Activated CD4-positive, alpha-beta T cell treated with anti-CD3 and anti-CD28 coated beads, Interleukin-2, amount 10 ng/mL, durations not matched to agents 24 days and 14 days (primary cell): Measurements from ENCODE around the gene LRP8. TPM values are rescaled to one million over a fixed set of nuclear protein-coding genes. Genes with fewer than 3 reads are reported as not detected.
A peak's percentile ranks its signal among the peaks of the same experiment; 100 is the strongest.

Source experiments
- DNase-seq: peaks from one replicate; pipeline ENCODE4 v3.0.0; 2022
- H3K27ac Mint-ChIP-seq: one replicate; pipeline ENCODE4 v1.8.0; 2022; ENCODE audit warnings: mild to moderate bottlenecking, mixed read lengths
- H3K27me3 Mint-ChIP-seq: one replicate; pipeline ENCODE4 v1.8.0; 2022; ENCODE audit warnings: mixed read lengths
- H3K36me3 Mint-ChIP-seq: one replicate; pipeline ENCODE4 v1.8.0; 2022; ENCODE audit warnings: low read depth, mild to moderate bottlenecking, mixed read lengths
- H3K4me1 Mint-ChIP-seq: one replicate; pipeline ENCODE4 v1.8.0; 2021; ENCODE audit warnings: mixed read lengths
- H3K4me3 Mint-ChIP-seq: one replicate; pipeline ENCODE4 v1.8.0; 2022; ENCODE audit warnings: mild to moderate bottlenecking, moderate library complexity, mixed read lengths
- H3K9me3 Mint-ChIP-seq: one replicate; pipeline ENCODE4 v1.8.0; 2021; ENCODE audit warnings: mixed read lengths
- intact Hi-C: fragments of 100-400 bp; cut with micrococcal nuclease; formaldehyde crosslinking; loops from one replicate; pipeline ENCODE4 v1.15.1; 2023
- total RNA-seq: library from RNA; stranded (reverse); gene quantifications from 2 replicates; pipeline ENCODE4 v1.2.3, GENCODE V29; 2022

Gene LRP8
- total RNA-seq, 1 donor from 2014 or later = 81.6 TPM

- Mint-ChIP-seq H3K9me3 (no peaks in the 10 kb centered on the region), H3K4me1 (peaks cover 34% of the 10 kb centered on the region), H3K27me3 (no peaks in the 10 kb centered on the region), H3K4me3 (peak overlapping the region; percentile 99), H3K36me3 (peaks cover 32% of the 10 kb centered on the region), H3K27ac (peak overlapping the region; percentile 97)
- intact Hi-C loops = loop anchor here (1.0 to 5.0 kb wide), 8 partner anchors 65 to 1710 kb away; partner anchors contain the start of genes BTF3L4, CPT2, CZIB and NDC1
- DNase-seq = peak; percentile 89
Observed at GRCh38 chr1:53327182-53327913, 522 bp downstream of the LRP8 start.

DNA sequence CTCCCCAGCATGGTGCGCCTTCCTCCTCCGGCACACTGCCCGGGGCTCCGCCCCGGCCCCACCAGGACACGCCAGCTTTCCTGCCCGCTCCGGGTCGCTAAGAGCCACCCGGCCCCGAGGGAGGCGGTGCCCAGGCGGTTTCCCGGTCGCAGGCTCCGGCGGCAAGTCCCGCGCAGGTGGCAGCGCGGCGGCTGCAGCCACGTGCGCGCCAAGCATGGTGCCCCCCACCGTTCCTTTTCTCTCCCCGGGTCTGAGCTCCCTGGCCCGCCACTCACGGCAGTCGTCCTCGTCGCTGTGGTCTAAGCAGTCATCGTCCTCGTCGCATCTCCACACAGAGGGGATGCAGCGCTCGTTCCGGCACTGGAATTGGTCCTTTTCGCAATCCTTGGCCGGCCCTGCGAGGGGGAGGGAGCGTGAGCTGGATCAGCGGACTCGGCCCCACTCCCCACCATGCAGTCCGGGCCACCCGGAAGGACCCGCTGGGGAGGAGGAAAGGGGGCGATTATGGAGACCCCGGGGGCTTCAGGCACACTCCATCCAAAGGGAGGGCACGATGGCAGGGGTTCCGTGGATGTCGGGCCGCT lies 1.2 kb downstream of the LRP8 start:
- intact Hi-C loops = loop anchor here (1.0 to 5.0 kb wide), 11 partner anchors 32 to 1709 kb away; partner anchors contain the start of genes BTF3L4, CPT2, CZIB and MAGOH
- Mint-ChIP-seq H3K4me1 (peaks cover 38% of the 10 kb centered on the region), H3K36me3 (peaks cover 36% of the 10 kb centered on the region), H3K9me3 (no peaks in the 10 kb centered on the region), H3K4me3 (peak overlapping the region; percentile 99), H3K27me3 (no peaks in the 10 kb centered on the region), H3K27ac (peak overlapping the region; percentile 97)
- DNase-seq = no peak

DNA sequence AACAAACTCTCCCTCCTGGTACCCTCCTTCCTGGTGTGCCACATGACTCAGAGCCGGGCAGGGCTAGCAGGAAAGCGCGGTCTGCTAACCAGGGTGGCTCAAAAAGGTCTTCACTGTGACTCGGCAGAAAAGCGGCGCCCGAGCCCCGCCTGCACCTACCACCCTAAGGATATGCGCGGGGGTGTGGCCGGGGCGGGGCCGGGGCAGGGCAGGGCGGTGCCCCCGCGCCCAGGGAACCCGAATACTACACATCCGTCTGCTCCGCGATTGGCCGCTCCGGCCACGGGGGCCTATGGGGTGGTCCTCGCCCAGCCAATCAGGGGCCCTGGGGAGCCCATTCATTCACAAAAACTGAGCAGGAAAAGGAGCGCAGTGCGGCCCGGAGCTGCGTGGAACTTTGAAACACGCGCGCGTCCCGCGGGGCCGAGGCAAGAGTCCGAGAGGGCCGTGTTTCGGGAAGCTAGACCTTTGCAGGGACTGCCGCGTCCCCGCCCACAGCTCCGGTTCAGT lies 1.7 kb downstream of the LRP8 start:
- intact Hi-C loops = loop anchor here (1.0 to 5.0 kb wide), 10 partner anchors 32 to 1709 kb away; partner anchors contain the start of genes BTF3L4, CPT2, MAGOH and NDC1
- Mint-ChIP-seq H3K36me3 (peaks cover 38% of the 10 kb centered on the region), H3K27ac (peak overlapping the region; percentile 97), H3K4me3 (peak overlapping the region; percentile 99), H3K27me3 (no peaks in the 10 kb centered on the region), H3K9me3 (no peaks in the 10 kb centered on the region), H3K4me1 (peaks cover 40% of the 10 kb centered on the region)
- peak; percentile 98 for DNase-seq

DNA sequence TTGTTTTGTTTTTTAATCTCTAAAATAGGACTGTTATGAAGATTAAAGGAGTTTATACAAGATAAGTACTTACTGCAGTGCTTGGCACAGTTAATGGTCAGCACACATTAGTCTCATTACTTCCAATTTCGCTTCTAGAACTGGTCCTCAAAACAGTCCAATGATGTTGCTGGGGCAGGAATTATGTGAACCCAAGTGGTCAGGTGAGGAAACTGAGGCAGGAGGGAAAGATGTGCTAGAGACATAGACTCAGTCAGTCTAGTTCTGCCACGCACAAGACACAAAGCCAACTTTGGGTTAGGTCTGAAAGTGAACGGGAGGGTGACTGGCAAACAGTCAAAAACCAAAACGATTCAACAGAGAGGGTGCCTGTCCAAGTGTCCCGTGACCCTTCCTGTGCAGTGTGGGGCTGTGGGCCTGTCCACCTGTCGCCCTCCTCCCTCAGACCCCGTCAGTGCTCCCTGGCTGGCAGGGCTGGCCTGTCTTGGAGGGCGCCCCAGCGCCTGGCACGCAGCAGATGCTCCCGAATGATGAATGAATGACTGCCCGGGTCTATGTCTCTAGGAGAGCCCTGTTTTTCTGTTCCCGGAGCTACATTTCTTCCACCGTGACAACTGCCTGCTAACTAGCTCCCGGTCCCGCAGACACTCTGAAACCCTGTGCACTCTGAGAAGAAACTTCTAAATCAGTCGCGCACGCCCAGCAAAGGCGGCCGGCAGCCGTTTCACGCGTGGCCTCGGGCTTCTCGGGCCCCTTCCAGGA lies 2.4 kb downstream of the LRP8 start:
- Mint-ChIP-seq H3K27ac (peak overlapping the region; percentile 93), H3K36me3 (peaks cover 40% of the 10 kb centered on the region), H3K4me1 (peaks cover 40% of the 10 kb centered on the region), H3K27me3 (no peaks in the 10 kb centered on the region), H3K4me3 (peak overlapping the region; percentile 99), H3K9me3 (no peaks in the 10 kb centered on the region)
- intact Hi-C loops = loop anchor here (1.0 to 5.0 kb wide), 10 partner anchors 31 to 1708 kb away; partner anchors contain the start of genes BTF3L4, CPT2, MAGOH and NDC1
- no peak for DNase-seq

DNA sequence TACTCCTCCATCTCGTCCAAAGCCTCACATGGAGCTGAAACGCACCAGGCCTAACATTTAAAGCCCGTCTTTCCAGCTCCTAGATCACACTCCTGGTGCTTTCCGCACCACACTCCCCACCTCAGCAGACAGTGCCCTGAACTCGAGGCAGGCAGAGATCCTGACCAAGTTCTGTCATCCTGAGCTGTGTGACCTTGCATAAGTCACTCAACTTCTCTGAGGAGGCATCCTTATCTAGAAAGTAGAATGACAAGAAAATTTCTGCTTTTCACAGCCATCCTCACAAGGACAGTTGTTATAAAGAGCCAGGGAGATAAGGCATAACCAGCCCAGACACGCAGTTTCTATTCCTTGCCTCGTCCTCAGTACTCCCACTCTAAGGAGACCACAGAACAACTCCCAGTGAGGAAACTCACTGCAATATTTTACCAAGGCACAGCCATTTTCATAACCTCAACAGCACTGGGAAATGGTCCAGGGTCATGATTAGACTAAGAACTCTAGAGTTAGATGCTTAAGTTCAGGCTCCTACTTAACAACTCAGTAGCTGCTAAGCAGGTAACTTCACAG lies 3.1 kb downstream of the LRP8 start:
- DNase-seq = no peak
- intact Hi-C loops = loop anchor here (5.0 kb wide), 4 partner anchors 727 to 1708 kb away; partner anchors contain the start of genes BTF3L4, ORC1, OSBPL9 and PRPF38A
- Mint-ChIP-seq H3K27me3 (no peaks in the 10 kb centered on the region), H3K4me3 (peak overlapping the region; percentile 99), H3K4me1 (peaks cover 40% of the 10 kb centered on the region), H3K9me3 (no peaks in the 10 kb centered on the region), H3K27ac (peak overlapping the region; percentile 93), H3K36me3 (peaks cover 44% of the 10 kb centered on the region)

GRCh38 chr1:53324321-53324720 lies 3.5 kb downstream of the LRP8 start:
- no peak overlapping the region for H3K27ac Mint-ChIP-seq
- H3K27me3 Mint-ChIP-seq = no peaks in the 10 kb centered on the region
- peaks cover 44% of the 10 kb centered on the region for H3K36me3 Mint-ChIP-seq
- H3K4me1 Mint-ChIP-seq = peaks cover 36% of the 10 kb centered on the region
- H3K4me3 Mint-ChIP-seq = peak overlapping the region; percentile 99
- intact Hi-C loops = no loop called here
- DNase-seq = no peak
- no peaks in the 10 kb centered on the region for H3K9me3 Mint-ChIP-seq

- H3K4me1 Mint-ChIP-seq = peaks cover 36% of the 10 kb centered on the region
- no peaks in the 10 kb centered on the region for H3K27me3 Mint-ChIP-seq
- H3K9me3 Mint-ChIP-seq = no peaks in the 10 kb centered on the region
- DNase-seq = no peak
- intact Hi-C loops = no loop called here
- peaks cover 48% of the 10 kb centered on the region for H3K36me3 Mint-ChIP-seq
- H3K27ac Mint-ChIP-seq = no peak overlapping the region
- H3K4me3 Mint-ChIP-seq = no peak overlapping the region
Observed at GRCh38 chr1:53323316-53323715, 4.6 kb downstream of the LRP8 start.

GRCh38 chr1:53321776-53322602 lies 5.9 kb downstream of the LRP8 start:
- DNase-seq = no peak
- Mint-ChIP-seq H3K9me3 (no peaks in the 10 kb centered on the region), H3K4me3 (no peak overlapping the region), H3K36me3 (peaks cover 55% of the 10 kb centered on the region), H3K27me3 (no peaks in the 10 kb centered on the region), H3K27ac (peak overlapping the region; percentile 65), H3K4me1 (peaks cover 35% of the 10 kb centered on the region)
- intact Hi-C loops = no loop called here

DNA sequence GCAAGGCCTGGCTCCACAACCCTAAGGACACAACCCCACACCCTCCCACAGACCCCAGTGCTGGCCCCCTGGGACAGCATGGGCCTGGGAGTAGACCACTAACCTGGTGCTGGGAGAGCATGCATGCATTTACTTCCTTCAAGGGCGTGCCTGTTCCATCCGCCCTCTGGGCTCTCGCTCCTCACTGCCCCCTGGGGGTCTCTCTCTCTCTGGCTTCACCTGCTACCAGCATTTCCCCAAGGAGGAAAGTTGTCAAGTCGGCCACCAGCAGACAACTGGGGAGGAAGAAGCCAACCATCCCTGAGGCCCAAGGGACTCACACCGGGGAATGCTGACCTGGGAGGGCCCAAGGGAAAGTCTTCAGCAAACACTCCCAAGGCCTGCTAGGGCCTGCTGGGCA lies 6.5 kb downstream of the LRP8 start:
- H3K9me3 Mint-ChIP-seq = no peaks in the 10 kb centered on the region
- intact Hi-C loops = no loop called here
- H3K4me3 Mint-ChIP-seq = no peak overlapping the region
- peaks cover 37% of the 10 kb centered on the region for H3K4me1 Mint-ChIP-seq
- peaks cover 57% of the 10 kb centered on the region for H3K36me3 Mint-ChIP-seq
- no peak for DNase-seq
- no peaks in the 10 kb centered on the region for H3K27me3 Mint-ChIP-seq
- H3K27ac Mint-ChIP-seq = no peak overlapping the region

GRCh38 chr1:53320646-53321045 lies 7.2 kb downstream of the LRP8 start:
- Mint-ChIP-seq H3K27ac (no peak overlapping the region), H3K36me3 (peaks cover 52% of the 10 kb centered on the region), H3K4me3 (no peak overlapping the region), H3K27me3 (no peaks in the 10 kb centered on the region), H3K9me3 (no peaks in the 10 kb centered on the region), H3K4me1 (peaks cover 35% of the 10 kb centered on the region)
- intact Hi-C loops = no loop called here
- DNase-seq = no peak

DNA sequence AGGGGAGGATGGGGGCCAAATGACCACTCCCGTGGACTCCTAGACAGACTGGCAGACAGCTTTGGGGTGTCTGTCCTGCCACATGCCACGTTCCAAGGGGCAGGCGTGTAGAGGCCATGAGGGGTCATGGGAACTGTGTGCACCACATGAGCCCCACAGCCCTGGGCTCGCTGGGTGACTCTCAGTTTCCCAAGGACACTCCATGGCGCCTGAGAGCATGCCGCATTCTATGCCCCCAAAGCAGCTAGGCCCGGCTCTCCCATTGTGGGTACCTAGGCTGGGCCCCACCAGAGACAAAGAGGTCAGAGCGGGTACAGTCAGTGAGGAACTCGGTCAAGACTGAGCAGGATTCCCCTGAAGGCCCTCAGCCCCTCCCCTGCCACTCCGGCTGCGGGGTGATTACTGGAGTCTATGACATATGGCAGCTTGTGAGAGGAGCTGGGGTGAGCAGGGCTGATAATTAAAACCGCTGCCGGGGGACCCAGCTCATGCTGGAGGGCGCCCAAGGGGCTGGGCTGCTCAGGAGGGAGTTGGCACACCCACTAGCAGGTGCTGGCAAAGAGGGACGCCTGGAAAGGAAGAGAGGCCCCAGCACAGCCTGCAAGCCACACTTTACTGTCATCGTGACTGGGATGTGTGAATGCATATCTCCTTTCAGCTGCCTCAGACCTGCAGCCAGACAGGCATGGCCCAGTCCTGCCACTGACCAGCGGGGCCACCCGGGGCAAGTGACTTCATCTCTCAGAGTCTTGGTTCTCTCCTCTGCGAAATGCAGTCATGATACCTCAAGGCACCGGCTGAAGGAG lies 8.4 kb downstream of the LRP8 start:
- Mint-ChIP-seq H3K27me3 (no peaks in the 10 kb centered on the region), H3K36me3 (peaks cover 44% of the 10 kb centered on the region), H3K27ac (no peak overlapping the region), H3K4me3 (no peak overlapping the region), H3K4me1 (peaks cover 26% of the 10 kb centered on the region), H3K9me3 (no peaks in the 10 kb centered on the region)
- intact Hi-C loops = no loop called here
- DNase-seq = no peak
